ENCODE results near the gene CPLX4.

CPLX4 gene

DNA sequence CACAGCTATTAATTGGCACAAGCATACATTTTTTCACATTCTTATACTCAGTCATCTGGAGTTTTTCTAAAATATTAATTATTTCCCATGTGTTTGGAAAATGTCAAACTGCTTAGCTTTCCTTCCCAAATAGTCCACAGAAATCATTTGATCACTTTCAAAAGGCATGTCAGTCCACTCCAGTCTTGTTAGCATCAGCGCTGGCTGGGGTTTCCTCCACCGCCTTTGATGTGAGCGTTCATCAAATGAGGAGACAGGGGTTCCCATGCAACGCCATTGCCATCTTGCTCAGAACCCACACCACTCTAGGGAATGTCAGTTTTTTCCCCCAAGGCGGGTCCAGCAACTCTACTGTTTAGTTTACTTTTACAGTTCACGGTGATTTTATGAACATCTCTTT is 32.1 kb downstream of the CPLX4 start:
- H3K4me3 ChIP-seq (ENCODE audit: low read depth, low read length) = no peak overlapping the region
- DNase-seq (ENCODE audit: low read depth) = no peak
- no peak for TF ChIP-seq MYC (IDR thresholded peaks at IDR 0.05; ENCODE audit: low read depth, low read length)

DNA sequence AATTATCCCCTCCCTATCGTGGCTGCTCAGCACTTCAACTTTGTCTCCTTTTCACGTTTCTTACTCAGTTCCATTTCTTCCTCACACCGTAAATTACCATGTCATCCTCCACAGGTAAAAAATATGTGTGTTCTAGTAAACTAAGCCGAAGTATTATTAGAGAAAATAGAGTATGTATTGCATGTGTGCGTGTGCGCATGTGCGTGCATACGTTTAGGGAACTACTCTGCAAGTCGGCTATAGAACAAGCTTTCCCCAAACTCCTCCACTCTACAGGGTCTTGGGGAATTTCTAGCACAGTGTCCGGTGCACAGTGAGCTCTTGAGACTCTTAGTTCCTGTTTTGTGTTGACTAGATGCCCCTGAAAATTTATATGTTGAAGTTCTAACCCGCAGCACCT is 36.1 kb downstream of the CPLX4 start:
- TF ChIP-seq, protein P1, sequence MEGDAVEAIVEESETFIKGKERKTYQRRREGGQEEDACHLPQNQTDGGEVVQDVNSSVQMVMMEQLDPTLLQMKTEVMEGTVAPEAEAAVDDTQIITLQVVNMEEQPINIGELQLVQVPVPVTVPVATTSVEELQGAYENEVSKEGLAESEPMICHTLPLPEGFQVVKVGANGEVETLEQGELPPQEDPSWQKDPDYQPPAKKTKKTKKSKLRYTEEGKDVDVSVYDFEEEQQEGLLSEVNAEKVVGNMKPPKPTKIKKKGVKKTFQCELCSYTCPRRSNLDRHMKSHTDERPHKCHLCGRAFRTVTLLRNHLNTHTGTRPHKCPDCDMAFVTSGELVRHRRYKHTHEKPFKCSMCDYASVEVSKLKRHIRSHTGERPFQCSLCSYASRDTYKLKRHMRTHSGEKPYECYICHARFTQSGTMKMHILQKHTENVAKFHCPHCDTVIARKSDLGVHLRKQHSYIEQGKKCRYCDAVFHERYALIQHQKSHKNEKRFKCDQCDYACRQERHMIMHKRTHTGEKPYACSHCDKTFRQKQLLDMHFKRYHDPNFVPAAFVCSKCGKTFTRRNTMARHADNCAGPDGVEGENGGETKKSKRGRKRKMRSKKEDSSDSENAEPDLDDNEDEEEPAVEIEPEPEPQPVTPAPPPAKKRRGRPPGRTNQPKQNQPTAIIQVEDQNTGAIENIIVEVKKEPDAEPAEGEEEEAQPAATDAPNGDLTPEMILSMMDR (IDR thresholded peaks at IDR 0.05; ENCODE audit: low read depth, low read length) = no peak
- TF ChIP-seq MYC (IDR thresholded peaks at IDR 0.05; ENCODE audit: low read depth, low read length) (no peak), POLR2A (IDR thresholded peaks at IDR 0.05; ENCODE audit: extremely low read depth, insufficient read length) (no peak)
- TF ChIP-seq, protein P2, sequence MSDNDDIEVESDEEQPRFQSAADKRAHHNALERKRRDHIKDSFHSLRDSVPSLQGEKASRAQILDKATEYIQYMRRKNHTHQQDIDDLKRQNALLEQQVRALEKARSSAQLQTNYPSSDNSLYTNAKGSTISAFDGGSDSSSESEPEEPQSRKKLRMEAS (IDR thresholded peaks at IDR 0.05; ENCODE audit: low read depth, low read length) = no peak
- no peak overlapping the region for H3K4me3 ChIP-seq (ENCODE audit: low read depth, low read length)
- DNase-seq (ENCODE audit: low read depth) = no peak

DNA sequence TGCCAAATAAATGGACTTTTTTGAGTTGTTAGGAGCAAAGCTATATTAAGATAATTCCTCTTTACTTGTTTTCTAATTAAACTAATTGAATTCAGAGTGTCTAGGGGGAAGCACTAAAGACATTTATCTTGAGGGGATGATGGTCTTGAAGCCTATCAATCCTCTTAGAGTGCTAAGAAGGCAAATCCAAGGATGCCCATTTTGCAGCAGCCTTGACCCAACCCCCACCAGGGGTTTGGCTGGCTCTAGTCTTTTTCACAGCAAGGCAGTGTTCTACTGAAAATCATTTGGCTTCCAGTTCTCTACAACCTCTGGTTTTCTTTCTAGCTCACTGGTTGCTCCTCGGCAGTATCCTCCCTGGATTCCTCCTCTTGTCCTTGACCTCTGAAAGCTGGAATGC is 38.7 kb downstream of the CPLX4 start:
- TF ChIP-seq MYC (IDR thresholded peaks at IDR 0.05; ENCODE audit: low read depth, low read length) = no peak
- TF ChIP-seq, protein P1 (IDR thresholded peaks at IDR 0.05; ENCODE audit: low read depth, low read length) = no peak
- TF ChIP-seq, protein P2 (IDR thresholded peaks at IDR 0.05; ENCODE audit: low read depth, low read length) = no peak
- no peak overlapping the region for H3K4me3 ChIP-seq (ENCODE audit: low read depth, low read length)
- DNase-seq (ENCODE audit: low read depth) = no peak

DNA sequence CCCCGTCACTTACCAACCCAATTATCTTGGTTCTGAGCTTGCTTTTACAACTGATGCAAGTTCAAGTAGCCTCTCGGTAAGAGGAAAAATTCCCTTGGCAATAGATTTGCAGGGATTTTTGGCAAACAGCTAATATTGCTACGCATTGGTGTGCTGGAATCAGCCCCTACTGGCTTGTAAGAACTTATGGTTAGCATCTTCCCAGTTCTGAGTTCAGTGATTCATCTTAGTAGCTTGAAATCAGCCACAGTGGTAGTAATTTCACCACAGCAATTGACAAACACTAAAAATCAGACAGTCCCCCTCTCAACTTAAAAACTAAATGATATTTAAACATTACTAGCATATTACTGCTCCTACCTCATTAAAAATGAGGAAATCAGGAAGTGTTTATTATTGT is 39.3 kb downstream of the CPLX4 start:
- H3K4me3 ChIP-seq (ENCODE audit: low read depth, low read length) = no peak overlapping the region
- DNase-seq (ENCODE audit: low read depth) = no peak
- TF ChIP-seq, protein P1 (IDR thresholded peaks at IDR 0.05; ENCODE audit: low read depth, low read length) = no peak
- TF ChIP-seq POLR2A (IDR thresholded peaks at IDR 0.05; ENCODE audit: extremely low read depth, insufficient read length) = no peak
- TF ChIP-seq, protein P2 (IDR thresholded peaks at IDR 0.05; ENCODE audit: low read depth, low read length) = no peak
- no peak for TF ChIP-seq MYC (IDR thresholded peaks at IDR 0.05; ENCODE audit: low read depth, low read length)

DNA sequence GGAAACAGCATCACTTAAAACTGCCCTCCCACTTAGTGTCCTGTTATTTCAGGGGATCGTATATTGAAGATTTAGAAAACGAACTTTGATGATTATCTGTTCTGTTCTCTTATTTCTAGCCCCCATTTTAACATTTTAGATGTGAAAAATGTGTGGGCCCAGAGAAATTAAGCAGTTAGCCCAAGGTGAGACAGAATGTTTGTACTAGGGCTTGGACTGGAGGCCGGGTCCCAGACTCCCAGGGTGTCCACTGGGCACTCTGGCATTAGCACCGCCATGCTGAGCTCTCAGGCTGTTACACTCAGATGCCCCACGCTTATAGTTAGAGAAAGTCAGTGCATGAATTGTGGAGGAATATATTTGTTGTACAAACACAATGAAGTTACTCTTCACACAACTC is 39.7 kb downstream of the CPLX4 start:
- TF ChIP-seq, protein P2 (IDR thresholded peaks at IDR 0.05; ENCODE audit: low read depth, low read length) = no peak
- no peak for TF ChIP-seq MYC (IDR thresholded peaks at IDR 0.05; ENCODE audit: low read depth, low read length)
- no peak for TF ChIP-seq POLR2A (IDR thresholded peaks at IDR 0.05; ENCODE audit: extremely low read depth, insufficient read length)
- TF ChIP-seq, protein P1 (IDR thresholded peaks at IDR 0.05; ENCODE audit: low read depth, low read length) = no peak
- no peak for DNase-seq (ENCODE audit: low read depth)
- H3K4me3 ChIP-seq (ENCODE audit: low read depth, low read length) = no peak overlapping the region

DNA sequence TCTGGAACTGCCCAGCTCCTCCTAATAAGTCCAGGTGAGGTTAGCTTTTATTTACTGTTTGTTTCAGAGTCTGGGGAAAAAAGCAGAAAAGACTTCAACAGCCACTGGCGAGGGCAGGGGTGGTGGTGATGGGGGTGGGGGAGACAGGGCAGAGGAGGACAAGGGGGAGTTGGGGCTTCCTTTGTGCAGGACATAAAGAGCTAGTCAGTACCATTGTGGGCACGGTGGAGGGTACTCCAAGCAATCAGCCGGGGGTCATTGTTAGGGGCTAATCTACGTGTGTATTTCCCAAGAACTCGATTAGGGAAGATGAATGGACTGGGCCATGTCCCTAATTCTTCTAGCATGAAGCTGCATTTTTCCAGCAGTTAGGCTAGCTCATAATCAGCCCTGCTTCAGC is 42.4 kb downstream of the CPLX4 start:
- DNase-seq (ENCODE audit: low read depth) = no peak
- H3K4me3 ChIP-seq (ENCODE audit: low read depth, low read length) = no peak overlapping the region
- TF ChIP-seq, protein P2 (IDR thresholded peaks at IDR 0.05; ENCODE audit: low read depth, low read length) = no peak
- no peak for TF ChIP-seq MYC (IDR thresholded peaks at IDR 0.05; ENCODE audit: low read depth, low read length)
- TF ChIP-seq, protein P1 (IDR thresholded peaks at IDR 0.05; ENCODE audit: low read depth, low read length) = no peak
- no peak for TF ChIP-seq POLR2A (IDR thresholded peaks at IDR 0.05; ENCODE audit: extremely low read depth, insufficient read length)

Data from NB4 (cell line).